ENCODE data around the gene SLC25A1.

Gene SLC25A1

GRCh38 chr22:19212302-19212870, 33.9 kb upstream of the SLC25A1 start:
- Mint-ChIP-seq H3K27ac (no peak overlapping the region), H3K36me3 (ENCODE audit: low read depth) (peaks cover 7% of the 10 kb centered on the region), H3K9me3 (no peaks in the 10 kb centered on the region), H3K27me3 (ENCODE audit: low read depth, poor library complexity) (no peaks in the 10 kb centered on the region), H3K4me3 (no peak overlapping the region), H3K4me1 (peaks cover 3% of the 10 kb centered on the region)
- no peak for DNase-seq
- no peak for TF ChIP-seq CTCF (IDR thresholded peaks at IDR 0.05)

- Mint-ChIP-seq H3K4me3 (no peak overlapping the region), H3K27me3 (ENCODE audit: low read depth, poor library complexity) (no peaks in the 10 kb centered on the region), H3K27ac (no peak overlapping the region), H3K36me3 (ENCODE audit: low read depth) (peaks cover 7% of the 10 kb centered on the region), H3K4me1 (peaks cover 5% of the 10 kb centered on the region), H3K9me3 (no peaks in the 10 kb centered on the region)
- DNase-seq, result no peak
- TF ChIP-seq CTCF (IDR thresholded peaks at IDR 0.05), result no peak
Observed at GRCh38 chr22:19210188-19210587, 31.7 kb upstream of the SLC25A1 start.

- TF ChIP-seq CTCF (IDR thresholded peaks at IDR 0.05), result no peak
- no peak for DNase-seq
- H3K4me1 Mint-ChIP-seq, result peaks cover 5% of the 10 kb centered on the region
- H3K9me3 Mint-ChIP-seq, result no peaks in the 10 kb centered on the region
- H3K27me3 Mint-ChIP-seq (ENCODE audit: low read depth, poor library complexity), result peaks cover 4% of the 10 kb centered on the region
- peaks cover 7% of the 10 kb centered on the region for H3K36me3 Mint-ChIP-seq (ENCODE audit: low read depth)
- H3K27ac Mint-ChIP-seq, result peak overlapping the region; percentile 48
- no peak overlapping the region for H3K4me3 Mint-ChIP-seq
Observed at GRCh38 chr22:19208287-19208847, 29.8 kb upstream of the SLC25A1 start.

GRCh38 chr22:19207884-19208283, 29.3 kb upstream of the SLC25A1 start:
- H3K36me3 Mint-ChIP-seq (ENCODE audit: low read depth), result peaks cover 7% of the 10 kb centered on the region
- no peak overlapping the region for H3K4me3 Mint-ChIP-seq

GRCh38 chr22:19207401-19207808, 28.9 kb upstream of the SLC25A1 start:
- Mint-ChIP-seq H3K36me3 (ENCODE audit: low read depth) (peaks cover 7% of the 10 kb centered on the region), H3K4me1 (peaks cover 5% of the 10 kb centered on the region), H3K4me3 (no peak overlapping the region), H3K27me3 (ENCODE audit: low read depth, poor library complexity) (peaks cover 4% of the 10 kb centered on the region), H3K27ac (no peak overlapping the region), H3K9me3 (no peaks in the 10 kb centered on the region)
- no peak for TF ChIP-seq CTCF (IDR thresholded peaks at IDR 0.05)
- no peak for DNase-seq

More at GRCh38 chr22:19207884-19208283, 29.3 kb upstream of the SLC25A1 start:
- no peak overlapping the region for H3K27ac Mint-ChIP-seq
- peaks cover 4% of the 10 kb centered on the region for H3K27me3 Mint-ChIP-seq (ENCODE audit: low read depth, poor library complexity)
- H3K4me1 Mint-ChIP-seq, result peaks cover 5% of the 10 kb centered on the region
- TF ChIP-seq CTCF (IDR thresholded peaks at IDR 0.05), result no peak
- no peak for DNase-seq
- H3K9me3 Mint-ChIP-seq, result no peaks in the 10 kb centered on the region

GRCh38 chr22:19206287-19206686, 27.8 kb upstream of the SLC25A1 start:
- H3K36me3 Mint-ChIP-seq (ENCODE audit: low read depth), result peaks cover 7% of the 10 kb centered on the region
- TF ChIP-seq CTCF (IDR thresholded peaks at IDR 0.05), result no peak
- peaks cover 4% of the 10 kb centered on the region for H3K27me3 Mint-ChIP-seq (ENCODE audit: low read depth, poor library complexity)
- no peak overlapping the region for H3K4me3 Mint-ChIP-seq
- peaks cover 5% of the 10 kb centered on the region for H3K4me1 Mint-ChIP-seq
- H3K9me3 Mint-ChIP-seq, result no peaks in the 10 kb centered on the region
- DNase-seq, result no peak
- H3K27ac Mint-ChIP-seq, result no peak overlapping the region
